ENCODE measurements around the gene NDST1. TPM values are rescaled to one million over a fixed set of nuclear protein-coding genes. Genes with fewer than 3 reads are reported as not detected.

The NDST1 gene
- total and polyA plus RNA-seq, 2 donors (not counting 3 experiments of a cell fraction or from before 2014, with no cell fraction given): 38.6 to 102 TPM

GRCh38 chr5:150580917-150581316 is 73.0 kb downstream of the NDST1 start:
- CTCF ChIA-PET: interaction anchor here (1.3 to 2.4 kb wide), 3 partner anchors 9 to 64 kb away, joined by 4 to 8 read pairs (median 7); no protein-coding TSS in a partner anchor
- Histone ChIP-seq H3K4me3 (replicated peaks in 1 of 3; ENCODE audit: insufficient read depth in 1 of 3, low read depth in 1 of 3, low read length in 3 of 3) (no peak overlapping the region), H3K9ac (replicated peaks; ENCODE audit: extremely low read depth, insufficient read depth, low read length) (no peak overlapping the region), H3K27ac (ENCODE audit: insufficient read depth, low read depth, low read length) (no peak overlapping the region), H3K27me3 (ENCODE audit: control insufficient read depth in 2 of 2, insufficient read depth in 2 of 2, low read length in 2 of 2) (peaks cover 0 to 3% of the 10 kb centered on the region in 2 experiments), H3K4me1 (ENCODE audit: control insufficient read depth, extremely low read depth, insufficient read depth, low read length) (no peaks in the 10 kb centered on the region), H3K4me2 (ENCODE audit: insufficient read depth, low read length) (no peak overlapping the region), H4K20me1 (replicated peaks; ENCODE audit: control insufficient read depth, extremely low read depth, insufficient read depth, low read length) (no peaks in the 10 kb centered on the region), H3K9me3 (replicated peaks; ENCODE audit: control insufficient read depth, insufficient read depth, low read length) (no peaks in the 10 kb centered on the region), H2AFZ (ENCODE audit: low read depth, low read length) (no peak overlapping the region), H3K9me1 (replicated peaks; ENCODE audit: control insufficient read depth, extremely low read depth, insufficient read depth, low read length) (no peaks in the 10 kb centered on the region), H3K79me2 (ENCODE audit: control insufficient read depth, insufficient read depth, low read length) (no peaks in the 10 kb centered on the region), H3K36me3 (ENCODE audit: control insufficient read depth in 2 of 2, extremely low read depth in 1 of 2, insufficient read depth in 2 of 2, low read length in 2 of 2) (no peaks in the 10 kb centered on the region)
- intact Hi-C loops (cut with micrococcal nuclease) (no loop called here), dilution Hi-C loops (cut with MboI; ENCODE audit: extremely low pct_ligation_motif_present, low sequenced_read_pairs) (no loop called here)
- FAIRE-seq (no peak), DNase-seq (ENCODE audit: low read depth, low spot score) (no peak)
- BruUV-seq (replicated peaks): no TSS peak
- POLR2A ChIA-PET: no interaction called here
- TF ChIP-seq EZH2 (IDR thresholded peaks at IDR 0.05; ENCODE audit: borderline replicate concordance, low read depth, low read length, severe bottlenecking) (no peak), MYC (IDR thresholded peaks at IDR 0.05; ENCODE audit: low read depth, low read length) (no peak), POLR2A (IDR thresholded peaks at IDR 0.05; ENCODE audit: low read depth, low read length) (no peak), MAX (IDR thresholded peaks at IDR 0.05; ENCODE audit: insufficient read depth, insufficient read length) (no peak), CTCF (IDR thresholded peaks at IDR 0.05; ENCODE audit: extremely low read depth in 1 of 2, insufficient read depth in 1 of 2, low read depth in 1 of 2, low read length in 2 of 2) (no peak), POLR2AphosphoS5 (IDR thresholded peaks at IDR 0.05; ENCODE audit: insufficient read depth, low read depth, low read length) (no peak), JUN (IDR thresholded peaks at IDR 0.05; ENCODE audit: borderline replicate concordance, insufficient read depth, insufficient read length, low read depth) (no peak), FOS (IDR thresholded peaks at IDR 0.05; ENCODE audit: borderline replicate concordance, insufficient read depth, low read length) (no peak)

Measured in endothelial cell of umbilical vein (primary cell).